Activated CD8-positive, alpha-beta memory T cell treated with anti-CD3 and anti-CD28 coated beads for 4 hours (primary cell): ENCODE measurements around the gene SPATA21.
A peak's percentile ranks its signal among the peaks of the same experiment; 100 is the strongest.

Experiments used
- DNase-seq, 2 donors: peaks; one replicate each; pipeline ENCODE4 v3.0.0-alpha.2; 2020; ENCODE audit warnings: low read depth in 2 of 2

Gene SPATA21

GRCh38 chr1:16420424-16421118, 16.7 kb downstream of the SPATA21 start:
- peak in 1 of 2 donors; percentile 21 for DNase-seq

DNA sequence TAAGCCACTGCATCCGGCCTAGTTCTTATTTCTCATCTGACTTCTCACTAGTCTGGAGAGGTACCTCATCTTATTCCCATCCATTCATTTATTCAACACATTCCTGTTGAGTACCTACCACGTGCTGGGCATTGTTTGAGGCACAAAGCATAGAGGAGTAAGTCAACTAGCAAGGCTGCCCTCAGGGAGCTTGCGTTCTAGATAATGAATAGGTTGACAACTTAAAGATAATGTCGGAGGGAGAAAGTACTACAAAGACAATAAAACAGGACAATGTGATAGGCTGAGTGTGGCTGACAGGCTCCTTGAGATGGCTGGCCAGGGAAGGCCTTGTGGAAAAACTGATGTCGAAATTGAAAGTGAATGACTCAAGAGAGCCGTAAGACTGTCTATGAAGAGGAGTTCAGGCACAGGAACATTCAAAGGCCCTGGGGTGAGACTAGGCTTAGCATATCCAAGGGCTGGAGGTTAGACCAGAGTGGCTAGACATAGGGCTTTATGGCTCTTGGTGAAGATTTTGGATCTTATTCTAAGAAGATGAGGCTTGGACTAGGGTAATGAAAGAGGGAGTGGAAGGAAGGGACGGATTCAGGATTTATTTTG, 18.3 kb downstream of the SPATA21 start:
- no peak for DNase-seq

GRCh38 chr1:16413191-16413590, 24.0 kb downstream of the SPATA21 start:
- DNase-seq = no peak

DNA sequence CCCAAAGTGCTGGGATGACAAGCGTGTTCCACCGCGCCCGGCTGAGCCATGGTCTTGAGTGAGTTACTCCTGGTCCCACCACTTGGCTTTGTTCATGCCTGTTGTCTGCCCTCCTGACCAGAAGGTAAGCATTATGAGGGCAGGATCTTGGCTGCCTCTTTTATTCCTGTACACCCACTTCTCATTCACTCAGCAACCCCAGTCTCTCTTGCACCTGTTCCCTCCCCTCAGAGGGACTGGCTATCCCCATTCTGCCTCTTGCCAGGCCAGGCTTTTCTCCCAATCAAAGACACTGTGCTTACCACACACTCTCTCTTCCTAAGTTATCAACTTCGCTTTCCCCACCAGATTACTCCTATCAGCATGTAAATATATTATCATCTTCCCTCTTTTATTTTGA, 26.4 kb downstream of the SPATA21 start:
- DNase-seq = no peak

DNA sequence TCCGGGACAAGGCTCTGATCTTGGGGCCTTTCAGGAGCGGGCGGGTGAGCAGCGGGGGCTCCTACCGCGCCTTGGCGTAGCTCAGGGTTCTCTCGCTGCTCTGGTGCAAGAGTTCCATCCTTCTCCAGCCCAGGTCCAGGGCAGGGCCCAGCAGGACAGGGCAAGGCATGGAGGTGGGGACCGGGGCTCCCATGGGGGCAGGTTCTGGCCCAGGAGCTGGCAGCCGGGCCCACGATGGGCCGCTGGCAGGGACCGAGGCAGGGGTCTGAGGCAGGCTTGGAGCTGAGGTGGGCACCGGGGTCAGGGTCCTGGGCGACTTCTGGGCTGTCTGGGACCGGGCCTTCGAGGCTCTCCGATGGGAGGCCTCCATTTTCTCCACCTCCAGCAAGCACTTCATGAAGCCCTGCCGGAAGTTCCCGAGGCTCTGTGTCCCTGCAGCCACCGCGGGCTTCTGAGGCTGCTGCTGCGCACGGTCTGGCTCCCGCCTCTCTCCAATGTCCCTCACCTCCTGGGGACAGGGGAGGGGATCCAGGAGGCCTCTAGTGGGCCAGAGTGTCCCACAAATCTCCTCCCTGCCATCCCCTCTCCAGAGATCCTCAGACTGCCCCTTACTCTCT, 27.6 kb downstream of the SPATA21 start:
- DNase-seq = no peak

DNA sequence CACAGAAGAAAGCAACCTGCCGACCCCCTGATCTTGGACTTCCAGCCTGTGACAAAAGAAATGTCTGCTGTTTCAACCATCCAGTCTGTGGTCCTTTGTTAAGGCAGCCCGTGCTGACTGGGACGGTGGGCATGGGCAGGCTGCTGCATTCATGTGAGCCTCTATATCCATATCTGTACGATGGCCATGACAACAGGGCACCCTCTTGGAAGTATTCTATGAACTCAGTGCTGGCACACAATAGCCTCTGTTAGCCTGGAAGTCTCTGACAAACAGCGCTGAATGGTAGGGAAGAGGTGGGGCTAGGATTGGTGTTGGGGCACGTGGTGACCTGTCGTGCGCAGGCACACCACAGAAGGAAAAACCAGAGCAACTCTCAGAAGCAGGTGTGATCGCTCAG, 30.4 kb downstream of the SPATA21 start:
- no peak for DNase-seq

GRCh38 chr1:16405441-16405840, 31.8 kb downstream of the SPATA21 start:
- no peak for DNase-seq

DNA sequence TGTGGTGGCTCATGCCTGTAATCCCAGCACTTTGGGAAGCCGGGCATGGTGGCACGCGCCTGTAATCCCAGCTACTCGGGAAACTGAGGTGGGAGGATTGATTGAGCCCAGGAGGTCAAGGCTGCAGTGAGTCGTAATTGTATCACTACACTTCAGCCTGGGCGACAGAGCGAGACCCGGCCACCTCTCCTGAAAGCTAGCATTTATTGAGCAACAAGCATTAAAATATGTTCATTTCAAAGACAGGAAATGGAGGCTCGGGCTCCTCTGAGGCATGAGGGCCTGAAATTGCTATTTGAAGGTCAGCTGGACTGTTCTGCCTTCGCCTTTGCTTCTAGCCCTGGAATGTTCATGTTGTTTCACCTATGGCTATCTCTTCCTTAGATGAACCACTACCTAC, 34.5 kb downstream of the SPATA21 start:
- DNase-seq = no peak

DNA sequence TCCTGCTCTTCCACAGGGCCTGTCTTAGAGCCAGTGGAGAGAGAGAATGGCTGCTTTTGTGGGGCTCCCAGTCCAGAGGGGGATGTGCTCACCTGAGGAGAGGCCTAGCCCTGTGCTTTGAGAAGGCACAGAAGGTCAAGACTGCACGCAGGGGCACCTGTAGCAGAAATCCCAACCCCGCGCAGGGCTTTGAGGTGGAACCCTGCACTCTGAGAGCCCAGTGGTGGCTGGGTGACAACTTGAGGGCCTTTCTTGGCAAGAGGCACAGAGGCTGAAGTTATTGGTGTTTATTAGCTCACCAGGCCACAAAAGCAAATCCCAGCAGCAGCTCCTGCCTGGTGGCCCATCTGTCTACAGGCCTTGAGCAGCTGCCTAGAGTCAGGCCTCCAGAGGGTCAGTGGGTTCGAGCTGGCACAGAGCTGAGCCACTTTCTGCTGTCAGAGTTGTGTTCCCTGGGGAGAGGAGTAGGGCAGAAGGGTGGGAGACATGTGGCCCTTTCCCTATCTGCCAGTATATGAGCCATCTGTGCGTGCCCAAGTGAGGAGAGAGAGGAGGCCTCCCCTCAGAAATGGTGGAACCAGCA, 38.8 kb downstream of the SPATA21 start:
- DNase-seq = no peak

DNA sequence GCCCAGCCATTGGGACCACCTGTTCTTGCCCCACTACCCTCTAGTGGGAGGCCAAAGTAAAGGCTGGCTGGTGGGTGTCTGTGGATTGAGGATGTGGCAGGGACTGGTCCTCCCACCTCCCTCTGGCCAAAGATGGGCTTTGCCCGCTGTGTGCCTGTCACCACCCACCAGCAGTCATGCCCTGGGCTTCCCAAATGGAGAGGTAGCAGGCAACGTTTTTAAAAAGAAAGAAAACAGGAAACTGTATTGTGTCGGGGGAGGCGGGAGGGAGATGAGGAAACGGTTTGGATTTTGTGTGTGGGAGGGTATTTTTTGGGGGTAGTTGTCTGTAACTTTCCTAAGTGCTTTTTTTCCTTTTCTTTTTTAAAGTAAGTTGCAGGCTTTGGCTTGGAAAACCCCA, 40.1 kb downstream of the SPATA21 start:
- DNase-seq = no peak

GRCh38 chr1:16396591-16396990, 40.6 kb downstream of the SPATA21 start:
- no peak for DNase-seq

- DNase-seq = no peak
These were observed 42.2 kb downstream of the SPATA21 start for GRCh38 chr1:16394977-16395376.

DNA sequence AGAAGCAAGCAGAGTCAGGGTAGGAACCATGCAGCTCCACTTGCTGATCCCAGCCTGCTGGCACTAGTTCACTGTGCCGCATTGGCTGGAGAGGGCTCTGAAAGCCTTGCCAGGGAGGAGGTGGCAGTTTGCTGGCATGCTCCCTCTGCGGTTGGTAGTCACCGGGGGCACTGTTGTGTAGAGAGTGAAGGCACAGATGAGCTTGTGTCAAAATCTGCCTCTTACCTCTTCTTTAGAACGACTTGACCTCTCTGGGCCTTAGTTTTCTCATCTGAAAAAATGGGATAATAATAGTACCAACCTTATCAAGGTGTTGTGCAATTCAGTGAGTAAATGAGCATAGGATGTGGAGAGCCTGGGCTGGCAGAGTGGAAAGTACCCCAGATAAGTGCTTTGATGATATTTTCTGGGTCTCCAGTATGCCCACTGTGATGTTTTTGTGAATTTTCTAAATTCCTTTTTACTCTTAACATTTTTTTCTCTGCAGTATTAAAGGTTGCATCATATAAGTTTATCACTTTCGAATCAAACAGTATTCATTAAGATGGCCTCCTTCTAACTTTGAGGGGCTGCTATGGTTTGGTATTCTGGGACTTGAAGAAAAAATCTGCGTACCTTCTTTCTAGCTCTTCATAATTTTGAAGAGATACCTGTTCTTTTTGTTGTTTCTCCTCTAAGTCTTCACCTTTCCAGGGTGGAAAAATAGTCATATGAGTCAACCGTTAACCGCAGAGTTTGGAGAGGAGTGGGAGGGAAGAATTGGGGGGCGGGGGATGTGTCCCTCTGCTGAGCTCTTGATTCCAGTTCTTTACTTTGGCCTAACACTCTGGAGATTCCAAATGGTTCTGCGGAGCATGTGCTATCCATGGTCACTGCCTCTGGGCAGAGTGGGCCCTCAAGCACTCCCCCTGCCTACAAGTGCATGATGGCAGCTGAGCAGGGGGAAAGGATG, 43.4 kb downstream of the SPATA21 start:
- no peak for DNase-seq

GRCh38 chr1:16392740-16393569, 44.3 kb downstream of the SPATA21 start:
- no peak for DNase-seq

DNA sequence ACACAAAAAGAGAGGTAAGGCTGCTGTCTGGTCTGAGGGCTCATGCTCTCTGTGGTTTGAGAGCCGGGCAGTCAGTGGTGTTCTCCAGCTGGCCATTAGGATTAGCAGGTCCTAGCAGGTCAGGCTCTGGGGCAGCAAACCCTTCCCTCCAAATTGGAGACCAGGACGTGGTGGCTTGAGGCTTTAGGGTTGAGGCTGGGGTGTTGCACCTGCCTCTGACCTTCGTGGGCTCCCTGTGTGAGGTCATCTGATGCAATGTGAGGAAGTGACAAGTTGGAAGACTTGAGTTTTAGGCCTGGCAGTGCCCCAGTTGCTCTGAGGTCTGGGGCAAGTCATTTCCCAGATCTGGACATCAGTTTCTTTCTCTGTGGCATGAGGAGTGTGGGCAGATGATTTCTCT, 45.8 kb downstream of the SPATA21 start:
- DNase-seq = no peak

DNA sequence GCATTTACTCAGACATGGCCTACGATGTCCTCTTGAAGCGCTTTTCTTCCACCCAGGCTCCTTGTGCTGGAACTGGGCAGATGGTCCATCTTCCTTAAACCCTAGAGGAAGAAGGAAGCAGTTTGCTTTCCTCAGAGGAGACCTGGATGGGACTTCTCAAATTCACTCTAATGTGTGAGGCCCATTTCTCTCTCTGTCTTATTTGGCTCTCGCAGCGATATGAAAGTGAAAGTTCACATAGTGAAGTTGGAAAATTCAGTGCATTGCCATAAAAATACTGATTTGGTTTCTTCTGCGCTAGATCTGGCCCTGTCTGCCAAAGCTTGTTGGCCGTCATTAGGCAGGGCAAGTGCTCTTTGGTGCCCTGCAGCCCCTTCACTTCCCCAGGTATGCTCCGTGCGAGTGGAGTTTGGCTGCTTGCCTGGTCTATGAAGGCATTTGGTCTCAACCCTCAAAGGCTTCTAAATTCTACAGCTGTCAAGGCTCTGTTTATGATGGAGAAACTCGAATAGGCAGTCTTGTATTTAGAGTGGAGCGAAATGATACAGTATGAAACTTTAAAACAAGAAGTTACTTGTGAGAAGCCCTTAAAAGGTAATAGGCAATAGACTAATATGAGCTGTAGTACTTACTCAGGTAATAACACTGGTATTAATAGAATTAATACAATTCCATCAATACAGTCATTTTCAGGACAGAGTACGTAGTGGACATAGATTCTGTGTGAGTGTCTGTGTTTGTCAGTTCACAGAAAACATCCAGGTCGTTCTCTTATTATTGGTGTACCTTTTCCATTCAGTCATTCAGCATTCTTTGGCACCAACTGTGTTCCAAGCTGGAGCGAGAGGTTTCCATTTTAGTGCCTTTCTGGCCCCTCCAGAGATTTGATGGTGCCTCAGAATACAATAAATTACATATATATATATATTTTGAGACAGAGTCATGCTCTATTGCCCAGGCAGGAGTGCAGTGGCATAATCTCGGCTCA, 49.7 kb downstream of the SPATA21 start:
- DNase-seq = no peak

DNA sequence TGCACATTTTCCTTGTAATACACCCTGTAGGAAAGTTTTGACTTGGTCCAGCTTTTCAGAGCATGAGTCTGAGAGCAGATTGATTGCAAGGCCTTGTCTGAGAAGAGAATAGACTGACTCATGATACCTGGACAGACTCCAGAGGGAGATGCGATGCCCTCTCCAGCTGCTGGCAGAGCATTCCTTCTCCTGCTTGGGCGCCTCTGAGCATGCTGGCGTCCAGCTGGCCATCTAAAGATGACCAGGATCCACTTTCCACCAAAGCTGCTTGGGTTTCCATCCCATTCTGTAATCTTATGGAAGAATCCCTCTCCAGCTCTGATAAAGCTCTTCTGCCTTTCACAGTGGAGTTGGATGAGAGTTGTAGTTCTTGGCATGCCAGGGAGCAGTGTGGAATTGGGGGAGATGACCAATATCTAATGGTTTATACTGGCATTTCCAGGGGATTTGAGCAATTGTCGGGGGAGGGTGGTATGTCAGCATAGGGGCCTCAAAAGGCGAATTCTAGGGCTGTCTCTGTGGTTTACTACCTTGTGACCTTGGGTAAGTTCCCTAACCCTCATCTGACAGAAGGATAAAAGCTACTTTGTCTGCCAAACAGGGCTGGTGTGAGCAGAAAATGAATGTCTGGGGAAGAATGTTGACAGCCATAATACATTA, 50.6 kb downstream of the SPATA21 start:
- DNase-seq = no peak

- no peak for DNase-seq
These were observed 51.4 kb downstream of the SPATA21 start for GRCh38 chr1:16385659-16386453.
